Testis (tissue), 2 donors: Measurements from ENCODE around the gene FYTTD1.

Experiments used
- CTCF ChIP-seq, 3 experiments: fragments of 450-650 bp in 2 of 3; fragments of 200-600 bp in 1 of 3; sonication (generic) in 1 of 3; IDR thresholded peaks; one replicate each; pipeline ENCODE4 v1.5.1; 2016 to 2019; ENCODE audit warnings: antibody characterized with exemption in 3 of 3, mild to moderate bottlenecking in 2 of 3, moderate library complexity in 1 of 3
- POLR2A ChIP-seq: fragments of 450-650 bp; IDR thresholded peaks from one replicate; pipeline ENCODE4 v1.6.1; 2017; ENCODE audit warnings: antibody characterized with exemption, mild to moderate bottlenecking, moderate library complexity

- TF ChIP-seq CTCF (IDR thresholded peaks at IDR 0.05) (no peak), POLR2A (no peak)
Observed at GRCh38 chr3:197804511-197804910, 54.8 kb downstream of the FYTTD1 start.
